Vagina (tissue), 2 donors: ENCODE measurements around the gene SORCS2. TPM values are rescaled to one million over a fixed set of nuclear protein-coding genes. Genes with fewer than 3 reads are reported as not detected.

Experiments
- DNase-seq, 2 donors: peaks; one replicate each; pipeline ENCODE4 v3.0.0-alpha.2; 2017; ENCODE audit errors: extremely low spot score in 2 of 2
- H3K27ac ChIP-seq: fragments of 200-600 bp; sonication (generic); one replicate; pipeline ENCODE4 v1.5.1; 2019
- H3K27me3 ChIP-seq: fragments of 200-600 bp; sonication (generic); one replicate; pipeline ENCODE4 v1.5.1; 2019
- H3K36me3 ChIP-seq, 2 donors: fragments of 200-600 bp; sonication (generic); one replicate each; pipeline ENCODE4 v1.5.1; 2017 to 2019
- H3K4me1 ChIP-seq: fragments of 200-600 bp; sonication (generic); one replicate; pipeline ENCODE4 v1.5.1; 2019
- H3K4me3 ChIP-seq, 2 donors: fragments of 200-600 bp; sonication (generic); 1 replicate in 1 of 2; 2 replicates in 1 of 2; pipeline ENCODE4 v1.5.1; 2016 to 2019
- H3K9me3 ChIP-seq: fragments of 200-600 bp; sonication (generic); one replicate; pipeline ENCODE4 v1.5.1; 2019
- POLR2A ChIP-seq, 2 donors: fragments of 450-650 bp; IDR thresholded peaks; one replicate each; pipeline ENCODE4 v1.6.1; 2017; ENCODE audit warnings: antibody characterized with exemption in 2 of 2, mild to moderate bottlenecking in 2 of 2, moderate library complexity in 2 of 2
- POLR2AphosphoS5 ChIP-seq, 2 donors: sonication (generic); formaldehyde crosslinking; IDR thresholded peaks; one replicate each; pipeline ENCODE4 v1.9.0; 2017; ENCODE audit warnings: antibody characterized with exemption in 2 of 2, mild to moderate bottlenecking in 2 of 2, low read depth in 1 of 2; ENCODE audit not compliant: insufficient read depth in 1 of 2
- intact Hi-C: fragments of 100-400 bp; cut with DNase I; formaldehyde crosslinking; loops from one replicate; pipeline ENCODE4 v1.15.1; 2023
- total RNA-seq: library from RNA; depleted of rRNA; stranded (reverse); fragments of >200 nt; gene quantifications from one replicate; pipeline ENCODE4 v1.2.3, GENCODE V29; 2016
- TF ChIP-seq, protein P1 (sequence below), 3 experiments: fragments of 450-650 bp in 2 of 3; fragments of 200-600 bp in 1 of 3; sonication (generic) in 1 of 3; IDR thresholded peaks; one replicate each; pipeline ENCODE4 v1.5.1; 2017 to 2019; ENCODE audit warnings: antibody characterized with exemption in 3 of 3, mild to moderate bottlenecking in 2 of 3, moderate library complexity in 2 of 3

SORCS2 gene
- total RNA-seq, 1 donor from 2014 or later: 5.4 TPM

- TF ChIP-seq, protein P1, sequence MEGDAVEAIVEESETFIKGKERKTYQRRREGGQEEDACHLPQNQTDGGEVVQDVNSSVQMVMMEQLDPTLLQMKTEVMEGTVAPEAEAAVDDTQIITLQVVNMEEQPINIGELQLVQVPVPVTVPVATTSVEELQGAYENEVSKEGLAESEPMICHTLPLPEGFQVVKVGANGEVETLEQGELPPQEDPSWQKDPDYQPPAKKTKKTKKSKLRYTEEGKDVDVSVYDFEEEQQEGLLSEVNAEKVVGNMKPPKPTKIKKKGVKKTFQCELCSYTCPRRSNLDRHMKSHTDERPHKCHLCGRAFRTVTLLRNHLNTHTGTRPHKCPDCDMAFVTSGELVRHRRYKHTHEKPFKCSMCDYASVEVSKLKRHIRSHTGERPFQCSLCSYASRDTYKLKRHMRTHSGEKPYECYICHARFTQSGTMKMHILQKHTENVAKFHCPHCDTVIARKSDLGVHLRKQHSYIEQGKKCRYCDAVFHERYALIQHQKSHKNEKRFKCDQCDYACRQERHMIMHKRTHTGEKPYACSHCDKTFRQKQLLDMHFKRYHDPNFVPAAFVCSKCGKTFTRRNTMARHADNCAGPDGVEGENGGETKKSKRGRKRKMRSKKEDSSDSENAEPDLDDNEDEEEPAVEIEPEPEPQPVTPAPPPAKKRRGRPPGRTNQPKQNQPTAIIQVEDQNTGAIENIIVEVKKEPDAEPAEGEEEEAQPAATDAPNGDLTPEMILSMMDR (IDR thresholded peaks at IDR 0.05): no peak
- TF ChIP-seq POLR2A (IDR thresholded peaks at IDR 0.05): no peak
- TF ChIP-seq POLR2AphosphoS5 (IDR thresholded peaks at IDR 0.05; ENCODE audit: insufficient read depth in 1 of 2, low read depth in 1 of 2): no peak
- H3K9me3 ChIP-seq: no peaks in the 10 kb centered on the region
- no peak overlapping the region for H3K4me3 ChIP-seq
These were observed 268.9 kb downstream of the SORCS2 start for GRCh38 chr4:7461230-7461629.

GRCh38 chr4:7462509-7462971 lies 270.2 kb downstream of the SORCS2 start:
- Histone ChIP-seq H3K4me3 (no peak overlapping the region), H3K27ac (no peak overlapping the region), H3K27me3 (no peaks in the 10 kb centered on the region), H3K4me1 (no peaks in the 10 kb centered on the region), H3K36me3 (no peaks in the 10 kb centered on the region), H3K9me3 (no peaks in the 10 kb centered on the region)
- intact Hi-C loops: no loop called here
- TF ChIP-seq POLR2AphosphoS5 (IDR thresholded peaks at IDR 0.05; ENCODE audit: insufficient read depth in 1 of 2, low read depth in 1 of 2) (no peak), POLR2A (IDR thresholded peaks at IDR 0.05) (no peak)
- TF ChIP-seq, protein P1 (IDR thresholded peaks at IDR 0.05): no peak
- no peak for DNase-seq

More at GRCh38 chr4:7461230-7461629, 268.9 kb downstream of the SORCS2 start:
- no peak for DNase-seq
- no peak overlapping the region for H3K27ac ChIP-seq
- H3K36me3 ChIP-seq: no peaks in the 10 kb centered on the region
- H3K4me1 ChIP-seq: no peaks in the 10 kb centered on the region
- H3K27me3 ChIP-seq: no peaks in the 10 kb centered on the region
- intact Hi-C loops: no loop called here

DNA sequence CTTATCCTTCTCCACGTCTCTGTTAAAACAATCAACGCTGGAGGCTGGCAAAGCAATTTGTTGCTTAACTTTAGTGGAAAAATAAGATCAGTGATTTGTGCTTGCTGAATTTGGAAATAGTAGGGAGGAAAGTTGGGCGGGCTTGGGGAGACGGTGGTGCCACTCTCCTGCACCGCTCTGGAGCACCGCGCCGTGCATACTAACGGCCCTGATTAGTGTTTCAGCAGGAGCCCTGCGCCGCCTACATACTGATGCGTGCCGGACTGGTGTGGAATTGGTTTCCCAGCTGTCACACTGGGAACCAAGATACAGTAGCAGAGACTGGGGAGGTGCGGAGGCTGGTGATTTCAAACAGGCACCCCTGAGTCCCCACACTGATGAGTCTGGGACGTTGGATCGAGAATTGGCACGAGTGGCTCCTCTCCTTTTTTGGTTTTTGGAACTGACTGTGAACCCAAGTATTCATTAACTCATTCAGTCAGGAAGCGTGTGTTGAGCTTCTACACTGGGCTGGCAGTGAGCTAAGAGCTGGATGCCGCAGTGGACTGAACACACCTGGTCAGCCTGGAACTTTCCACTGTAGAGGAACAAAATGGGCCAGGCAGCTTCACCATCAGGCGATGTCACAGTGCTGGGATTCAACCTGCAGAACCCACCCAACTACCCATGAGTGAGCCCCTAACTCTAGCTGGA lies 271.4 kb downstream of the SORCS2 start:
- no peak overlapping the region for H3K4me3 ChIP-seq
- H3K4me1 ChIP-seq: no peaks in the 10 kb centered on the region
- H3K9me3 ChIP-seq: no peaks in the 10 kb centered on the region
- intact Hi-C loops: no loop called here
- no peak overlapping the region for H3K27ac ChIP-seq
- no peaks in the 10 kb centered on the region for H3K36me3 ChIP-seq
- no peak for TF ChIP-seq POLR2AphosphoS5 (IDR thresholded peaks at IDR 0.05; ENCODE audit: insufficient read depth in 1 of 2, low read depth in 1 of 2)
- no peak for TF ChIP-seq POLR2A (IDR thresholded peaks at IDR 0.05)
- TF ChIP-seq, protein P1 (IDR thresholded peaks at IDR 0.05): no peak
- no peaks in the 10 kb centered on the region for H3K27me3 ChIP-seq
- DNase-seq: no peak

DNA sequence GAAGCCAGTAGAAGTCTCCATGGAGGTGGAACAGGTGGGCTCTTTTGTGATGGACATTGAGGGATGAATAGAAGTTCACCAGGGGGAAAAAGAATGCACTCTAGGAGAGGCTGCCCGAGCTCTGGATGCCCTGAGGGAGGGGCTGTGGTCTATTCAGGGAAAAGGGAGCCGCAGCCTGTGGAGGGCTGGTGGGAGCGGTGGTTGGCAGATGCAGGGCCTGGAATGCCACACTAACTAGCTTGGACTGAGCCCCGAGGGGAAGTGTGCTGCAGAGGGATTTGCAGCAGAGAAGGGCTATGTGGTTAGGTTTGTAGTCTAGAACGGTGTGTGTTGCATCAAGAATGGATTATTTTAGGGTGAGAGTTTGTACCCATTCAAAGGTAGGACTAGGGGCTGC lies 271.9 kb downstream of the SORCS2 start:
- H3K36me3 ChIP-seq: no peaks in the 10 kb centered on the region
- intact Hi-C loops: no loop called here
- TF ChIP-seq POLR2AphosphoS5 (IDR thresholded peaks at IDR 0.05; ENCODE audit: insufficient read depth in 1 of 2, low read depth in 1 of 2): no peak
- TF ChIP-seq, protein P1 (IDR thresholded peaks at IDR 0.05): no peak
- TF ChIP-seq POLR2A (IDR thresholded peaks at IDR 0.05): no peak

GRCh38 chr4:7465017-7465416 lies 272.7 kb downstream of the SORCS2 start:
- TF ChIP-seq, protein P1 (IDR thresholded peaks at IDR 0.05): no peak
- Histone ChIP-seq H3K36me3 (no peaks in the 10 kb centered on the region), H3K27me3 (no peaks in the 10 kb centered on the region), H3K27ac (no peak overlapping the region), H3K4me3 (no peak overlapping the region), H3K4me1 (no peaks in the 10 kb centered on the region), H3K9me3 (no peaks in the 10 kb centered on the region)
- intact Hi-C loops: no loop called here
- DNase-seq: no peak

More for the DNA sequence above, 271.9 kb downstream of the SORCS2 start:
- no peaks in the 10 kb centered on the region for H3K4me1 ChIP-seq
- H3K4me3 ChIP-seq: no peak overlapping the region
- DNase-seq: no peak
- no peak overlapping the region for H3K27ac ChIP-seq
- no peaks in the 10 kb centered on the region for H3K9me3 ChIP-seq
- H3K27me3 ChIP-seq: no peaks in the 10 kb centered on the region
